HG03558 (cell line): ENCODE results near the gene ZC3H15.
A peak's percentile ranks its signal among the peaks of the same experiment; 100 is the strongest.
"Not testable (repeated sequence)": the region's sequence is repeated elsewhere in the genome, so short reads cannot be mapped to it uniquely, and the experiment has no call there.

Source experiments
- ATAC-seq: cut with Tn5 transposase; IDR thresholded peaks from one replicate; pipeline ENCODE4 v1.9.1; 2021; ENCODE audit warnings: moderate number of reproducible peaks; ENCODE audit not compliant: unreplicated experiment; ENCODE audit errors: extremely low read depth

The ZC3H15 gene

GRCh38 chr2:186485871-186486650 is at the start of gene ZC3H15:
TSS of gene ZC3H15 (plus strand) at chr2:186486260. CDS start at chr2:186486383, 123 bp downstream.
- ATAC-seq = peak; percentile 76

GRCh38 chr2:186437719-186438118 is 48.3 kb upstream of the ZC3H15 start:
- no peak for ATAC-seq

- ATAC-seq = not testable (repeated sequence)
Observed at GRCh38 chr2:186439673-186440095, 46.4 kb upstream of the ZC3H15 start.

- no peak for ATAC-seq
Observed at GRCh38 chr2:186440506-186440905, 45.6 kb upstream of the ZC3H15 start.

GRCh38 chr2:186442885-186443284 is 43.2 kb upstream of the ZC3H15 start:
- ATAC-seq = no peak

GRCh38 chr2:186443851-186444250 is 42.2 kb upstream of the ZC3H15 start:
- no peak for ATAC-seq

- ATAC-seq = no peak
Observed at GRCh38 chr2:186445506-186445905, 40.6 kb upstream of the ZC3H15 start.

GRCh38 chr2:186455613-186456012 is 30.4 kb upstream of the ZC3H15 start:
- no peak for ATAC-seq

- ATAC-seq = no peak
Observed at GRCh38 chr2:186456941-186457340, 29.1 kb upstream of the ZC3H15 start.

- no peak for ATAC-seq
Observed at GRCh38 chr2:186457908-186458307, 28.2 kb upstream of the ZC3H15 start.

- no peak for ATAC-seq
Observed at GRCh38 chr2:186459009-186459408, 27.1 kb upstream of the ZC3H15 start.

- peak; percentile 84 for ATAC-seq
Observed at GRCh38 chr2:186460465-186460864, 25.6 kb upstream of the ZC3H15 start.

GRCh38 chr2:186466743-186467142 is 19.3 kb upstream of the ZC3H15 start:
- ATAC-seq = no peak

- no peak for ATAC-seq
Observed at GRCh38 chr2:186467421-186467820, 18.6 kb upstream of the ZC3H15 start.

GRCh38 chr2:186472722-186473493 is 13.2 kb upstream of the ZC3H15 start:
- ATAC-seq = not testable (repeated sequence)

- not testable (repeated sequence) for ATAC-seq
Observed at GRCh38 chr2:186474239-186474638, 11.8 kb upstream of the ZC3H15 start.

- no peak for ATAC-seq
Observed at GRCh38 chr2:186477790-186478189, 8.3 kb upstream of the ZC3H15 start.

GRCh38 chr2:186480991-186481390 is 5.1 kb upstream of the ZC3H15 start:
- no peak for ATAC-seq

- ATAC-seq = no peak
Observed at GRCh38 chr2:186484062-186484735, 1.9 kb upstream of the ZC3H15 start.

- ATAC-seq = no peak
Observed at GRCh38 chr2:186485576-186485870, 537 bp upstream of the ZC3H15 start.
